GM23338 (cell line): ENCODE results near the gene FTH1. TPM values are rescaled to one million over a fixed set of nuclear protein-coding genes. Genes with fewer than 3 reads are reported as not detected.

Experiments used
- ATAC-seq: fragments of 200-7000 bp; cut with Tn5 transposase; 3 replicates; pipeline ENCODE4 v1.9.1; 2020
- DNase-seq: peaks from one replicate; pipeline ENCODE4 v3.0.0-alpha.2; 2015; ENCODE audit warnings: low spot score
- H2AFZ ChIP-seq: fragments of 200-600 bp; sonication (generic); 2 replicates; pipeline ENCODE4 v1.8.0; 2016; ENCODE audit warnings: antibody characterized with exemption, mild to moderate bottlenecking, moderate library complexity
- H3F3A ChIP-seq: fragments of 200-600 bp; sonication (generic); replicated peaks from 2 replicates; pipeline ENCODE4 v1.8.0; 2017; ENCODE audit warnings: antibody characterized with exemption, mixed run types, low read depth
- H3K27ac ChIP-seq: fragments of 200-600 bp; sonication (generic); 2 replicates; pipeline ENCODE4 v1.6.1; 2016; ENCODE audit warnings: low read depth
- H3K27me3 ChIP-seq: fragments of 200-600 bp; sonication (generic); 2 replicates; pipeline ENCODE4 v1.8.0; 2016; ENCODE audit warnings: mild to moderate bottlenecking, mixed run types, moderate library complexity; ENCODE audit not compliant: insufficient read depth
- H3K36me3 ChIP-seq: fragments of 200-600 bp; sonication (generic); 2 replicates; pipeline ENCODE4 v1.8.0; 2016; ENCODE audit warnings: mild to moderate bottlenecking; ENCODE audit not compliant: insufficient read depth
- H3K4me1 ChIP-seq: fragments of 200-600 bp; sonication (generic); 2 replicates; pipeline ENCODE4 v1.8.0; 2016; ENCODE audit warnings: mild to moderate bottlenecking, moderate library complexity; ENCODE audit not compliant: insufficient read depth
- H3K4me2 ChIP-seq: fragments of 200-600 bp; sonication (generic); 2 replicates; pipeline ENCODE4 v1.7.1; 2017; ENCODE audit warnings: mixed run types
- H3K4me3 ChIP-seq: fragments of 200-600 bp; sonication (generic); 2 replicates; pipeline ENCODE4 v1.6.1; 2016; ENCODE audit warnings: mixed run types
- H3K79me2 ChIP-seq: fragments of 200-600 bp; sonication (generic); replicated peaks from 2 replicates; pipeline ENCODE4 v1.8.0; 2017; ENCODE audit warnings: mild to moderate bottlenecking; ENCODE audit not compliant: insufficient read depth
- H3K9me2 ChIP-seq: fragments of 200-600 bp; sonication (generic); 2 replicates; pipeline ENCODE4 v1.8.0; 2017; ENCODE audit not compliant: insufficient read depth
- H4K20me1 ChIP-seq: fragments of 200-600 bp; sonication (generic); replicated peaks from 2 replicates; pipeline ENCODE4 v1.8.0; 2017; ENCODE audit warnings: mild to moderate bottlenecking; ENCODE audit not compliant: insufficient read depth
- H3K27ac Mint-ChIP-seq: 2 replicates; pipeline ENCODE4 v1.8.0; 2020; ENCODE audit warnings: inconsistent platforms, mild to moderate bottlenecking, moderate library complexity, mixed read lengths
- H3K27me3 Mint-ChIP-seq: 3 replicates; pipeline ENCODE4 v1.8.0; 2022; ENCODE audit warnings: low read depth, mild to moderate bottlenecking, moderate library complexity, mixed read lengths, inconsistent platforms; ENCODE audit not compliant: insufficient read depth, poor library complexity
- H3K36me3 Mint-ChIP-seq: 3 replicates; pipeline ENCODE4 v1.8.0; 2021; ENCODE audit warnings: low read depth, mild to moderate bottlenecking, inconsistent platforms, moderate library complexity, mixed read lengths
- H3K4me1 Mint-ChIP-seq: 3 replicates; pipeline ENCODE4 v1.8.0; 2020; ENCODE audit warnings: mild to moderate bottlenecking, inconsistent platforms, mixed read lengths
- H3K4me3 Mint-ChIP-seq: 3 replicates; pipeline ENCODE4 v1.8.0; 2021; ENCODE audit warnings: moderate library complexity, mild to moderate bottlenecking, inconsistent platforms, mixed read lengths
- H3K9me3 Mint-ChIP-seq: 3 replicates; pipeline ENCODE4 v1.8.0; 2020; ENCODE audit warnings: moderate library complexity, mild to moderate bottlenecking, inconsistent platforms, mixed read lengths
- CREB1 ChIP-seq: fragments of 250-450 bp; sonication (Bioruptor Pico); IDR thresholded peaks from 2 replicates; pipeline ENCODE4 v1.5.0; 2020; ENCODE audit warnings: low read depth, mild to moderate bottlenecking, moderate library complexity
- EZH2 ChIP-seq: fragments of 200-600 bp; sonication (generic); IDR thresholded peaks from one replicate; pipeline ENCODE4 v1.8.0; 2017; ENCODE audit warnings: antibody characterized with exemption, mild to moderate bottlenecking, low read depth; ENCODE audit not compliant: unreplicated experiment
- EZH2phosphoT487 ChIP-seq: fragments of 200-600 bp; sonication (generic); IDR thresholded peaks from one replicate; pipeline ENCODE4 v1.8.1; 2018; ENCODE audit warnings: antibody characterized with exemption; ENCODE audit not compliant: unreplicated experiment
- JUNB ChIP-seq: IDR thresholded peaks from one replicate; pipeline ENCODE4 v1.6.1; 2016; ENCODE audit warnings: antibody characterized with exemption; ENCODE audit not compliant: unreplicated experiment
- NANOG ChIP-seq: IDR thresholded peaks from 2 replicates; pipeline ENCODE4 v1.6.1; 2016; ENCODE audit warnings: antibody characterized with exemption, borderline replicate concordance
- POLR2AphosphoS5 ChIP-seq: IDR thresholded peaks from 2 replicates; pipeline ENCODE4 v1.6.1; 2016; ENCODE audit warnings: antibody characterized with exemption, low read depth
- STAT1 ChIP-seq: IDR thresholded peaks from one replicate; pipeline ENCODE4 v1.6.1; 2016; ENCODE audit warnings: antibody characterized with exemption; ENCODE audit not compliant: unreplicated experiment
- ZNF114 ChIP-seq: fragments of 250-450 bp; sonication (Bioruptor Pico); IDR thresholded peaks from 2 replicates; pipeline ENCODE4 v1.5.0; 2020; ENCODE audit warnings: mild to moderate bottlenecking, moderate library complexity
- ZNF331 ChIP-seq: fragments of 250-450 bp; sonication (Bioruptor Pico); IDR thresholded peaks from 2 replicates; pipeline ENCODE4 v1.5.0; 2020; ENCODE audit warnings: low read depth, mild to moderate bottlenecking, moderate library complexity
- polyA plus RNA-seq: library from polyadenylated mRNA; unstranded; fragments of >200 nt; fragmentation: Nextera tagmentation; extraction: Ambion mirVana; gene quantifications from 2 replicates; pipeline ENCODE4 v1.2.1, GENCODE V29; 2016
- total RNA-seq: library from RNA; depleted of rRNA; stranded (reverse); fragments of >200 nt; shearing (Covaris generic); gene quantifications from 2 replicates; pipeline ENCODE4 v1.2.3, GENCODE V29; 2014
- TF ChIP-seq, protein P1 (sequence below): IDR thresholded peaks from one replicate; pipeline ENCODE4 v1.6.1; 2018; ENCODE audit warnings: antibody characterized with exemption; ENCODE audit not compliant: unreplicated experiment
- TF ChIP-seq, protein P2 (sequence below): fragments of 250-450 bp; sonication (Bioruptor Pico); IDR thresholded peaks from 2 replicates; pipeline ENCODE4 v1.5.0; 2020; ENCODE audit warnings: mild to moderate bottlenecking, moderate library complexity
- TF ChIP-seq, protein P3 (sequence below): IDR thresholded peaks from 2 replicates; pipeline ENCODE4 v1.6.1; 2016; ENCODE audit warnings: antibody characterized with exemption
- TF ChIP-seq, protein P4 (sequence below), 2 experiments: fragments of 200-600 bp in 1 of 2; sonication (generic) in 1 of 2; conservative IDR thresholded peaks; 2 replicates each; pipeline versions ENCODE4 v1.5.1 to v1.6.1; 2016 to 2017; ENCODE audit warnings: antibody characterized with exemption in 2 of 2, low read depth in 2 of 2, mild to moderate bottlenecking in 2 of 2, moderate library complexity in 1 of 2

FTH1 gene
- total and polyA plus RNA-seq, 2 experiments from 2014 or later = 718 to 2,750 TPM

DNA sequence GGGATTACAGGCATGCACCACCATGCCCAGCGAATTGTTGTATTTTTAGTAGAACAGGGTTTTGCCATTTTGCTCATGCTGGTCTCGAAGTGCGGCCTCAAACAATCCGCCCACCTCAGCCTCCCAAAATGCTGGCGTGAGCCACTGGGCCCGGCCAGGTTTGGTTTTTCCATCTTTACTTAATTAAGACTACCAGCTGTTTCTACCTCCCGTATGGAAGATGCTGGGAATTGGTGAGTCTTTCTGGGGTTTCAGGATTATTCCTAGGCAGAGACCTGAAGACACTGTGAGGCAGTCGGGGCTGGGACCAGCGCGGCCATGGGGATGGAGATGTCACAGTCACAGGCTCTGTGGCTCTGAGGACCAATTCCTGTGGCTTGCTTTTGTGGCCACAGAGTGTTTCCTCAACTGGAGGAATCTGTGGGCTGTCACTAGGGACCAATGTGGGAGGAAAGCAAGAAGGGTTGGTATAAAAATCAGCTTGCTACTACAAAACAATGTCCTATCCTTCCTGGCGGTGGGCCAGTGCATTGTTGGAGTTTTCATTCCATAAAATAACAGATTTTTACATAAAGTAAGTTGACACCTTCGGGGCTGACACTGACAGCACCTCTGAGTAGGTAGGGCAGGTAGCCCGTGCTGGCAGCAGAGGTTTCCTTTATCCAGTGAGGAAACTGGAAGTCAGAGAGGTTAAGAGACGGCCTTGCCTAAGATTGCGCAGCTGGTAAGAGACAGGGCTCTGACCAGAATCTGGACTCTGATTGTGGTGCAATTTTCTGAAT is 8.4 kb upstream of the FTH1 start:
- H3K4me3 Mint-ChIP-seq = no peak overlapping the region
- Histone ChIP-seq H3K79me2 (no peaks in the 10 kb centered on the region), H3K36me3 (no peaks in the 10 kb centered on the region), H4K20me1 (no peaks in the 10 kb centered on the region), H3K9me2 (0 out of 2 replicates have a peak, but pooled peaks cover 3% of the 10 kb centered on the region), H3K4me1 (peaks cover 23% of the 10 kb centered on the region), H3F3A (0 out of 2 replicates have a peak, but pooled peaks cover 6% of the 10 kb centered on the region), H3K27me3 (no peaks in the 10 kb centered on the region), H3K4me3 (no peak overlapping the region), H3K4me2 (no peak overlapping the region), H2AFZ (no peak overlapping the region), H3K27ac (no peak overlapping the region)
- ATAC-seq = no peak
- no peak for DNase-seq
- H3K27me3 Mint-ChIP-seq = peaks cover 30% of the 10 kb centered on the region
- no peaks in the 10 kb centered on the region for H3K9me3 Mint-ChIP-seq
- H3K36me3 Mint-ChIP-seq = no peaks in the 10 kb centered on the region
- TF ChIP-seq POLR2AphosphoS5 (no peak), EZH2 (no peak), NANOG (no peak), ZNF114 (CRISPR knock-in tag) (no peak), JUNB (no peak), CREB1 (CRISPR knock-in tag) (no peak), ZNF331 (no peak), EZH2phosphoT487 (no peak), STAT1 (no peak)
- TF ChIP-seq, protein P1, sequence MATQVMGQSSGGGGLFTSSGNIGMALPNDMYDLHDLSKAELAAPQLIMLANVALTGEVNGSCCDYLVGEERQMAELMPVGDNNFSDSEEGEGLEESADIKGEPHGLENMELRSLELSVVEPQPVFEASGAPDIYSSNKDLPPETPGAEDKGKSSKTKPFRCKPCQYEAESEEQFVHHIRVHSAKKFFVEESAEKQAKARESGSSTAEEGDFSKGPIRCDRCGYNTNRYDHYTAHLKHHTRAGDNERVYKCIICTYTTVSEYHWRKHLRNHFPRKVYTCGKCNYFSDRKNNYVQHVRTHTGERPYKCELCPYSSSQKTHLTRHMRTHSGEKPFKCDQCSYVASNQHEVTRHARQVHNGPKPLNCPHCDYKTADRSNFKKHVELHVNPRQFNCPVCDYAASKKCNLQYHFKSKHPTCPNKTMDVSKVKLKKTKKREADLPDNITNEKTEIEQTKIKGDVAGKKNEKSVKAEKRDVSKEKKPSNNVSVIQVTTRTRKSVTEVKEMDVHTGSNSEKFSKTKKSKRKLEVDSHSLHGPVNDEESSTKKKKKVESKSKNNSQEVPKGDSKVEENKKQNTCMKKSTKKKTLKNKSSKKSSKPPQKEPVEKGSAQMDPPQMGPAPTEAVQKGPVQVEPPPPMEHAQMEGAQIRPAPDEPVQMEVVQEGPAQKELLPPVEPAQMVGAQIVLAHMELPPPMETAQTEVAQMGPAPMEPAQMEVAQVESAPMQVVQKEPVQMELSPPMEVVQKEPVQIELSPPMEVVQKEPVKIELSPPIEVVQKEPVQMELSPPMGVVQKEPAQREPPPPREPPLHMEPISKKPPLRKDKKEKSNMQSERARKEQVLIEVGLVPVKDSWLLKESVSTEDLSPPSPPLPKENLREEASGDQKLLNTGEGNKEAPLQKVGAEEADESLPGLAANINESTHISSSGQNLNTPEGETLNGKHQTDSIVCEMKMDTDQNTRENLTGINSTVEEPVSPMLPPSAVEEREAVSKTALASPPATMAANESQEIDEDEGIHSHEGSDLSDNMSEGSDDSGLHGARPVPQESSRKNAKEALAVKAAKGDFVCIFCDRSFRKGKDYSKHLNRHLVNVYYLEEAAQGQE = no peak
- TF ChIP-seq, protein P2, sequence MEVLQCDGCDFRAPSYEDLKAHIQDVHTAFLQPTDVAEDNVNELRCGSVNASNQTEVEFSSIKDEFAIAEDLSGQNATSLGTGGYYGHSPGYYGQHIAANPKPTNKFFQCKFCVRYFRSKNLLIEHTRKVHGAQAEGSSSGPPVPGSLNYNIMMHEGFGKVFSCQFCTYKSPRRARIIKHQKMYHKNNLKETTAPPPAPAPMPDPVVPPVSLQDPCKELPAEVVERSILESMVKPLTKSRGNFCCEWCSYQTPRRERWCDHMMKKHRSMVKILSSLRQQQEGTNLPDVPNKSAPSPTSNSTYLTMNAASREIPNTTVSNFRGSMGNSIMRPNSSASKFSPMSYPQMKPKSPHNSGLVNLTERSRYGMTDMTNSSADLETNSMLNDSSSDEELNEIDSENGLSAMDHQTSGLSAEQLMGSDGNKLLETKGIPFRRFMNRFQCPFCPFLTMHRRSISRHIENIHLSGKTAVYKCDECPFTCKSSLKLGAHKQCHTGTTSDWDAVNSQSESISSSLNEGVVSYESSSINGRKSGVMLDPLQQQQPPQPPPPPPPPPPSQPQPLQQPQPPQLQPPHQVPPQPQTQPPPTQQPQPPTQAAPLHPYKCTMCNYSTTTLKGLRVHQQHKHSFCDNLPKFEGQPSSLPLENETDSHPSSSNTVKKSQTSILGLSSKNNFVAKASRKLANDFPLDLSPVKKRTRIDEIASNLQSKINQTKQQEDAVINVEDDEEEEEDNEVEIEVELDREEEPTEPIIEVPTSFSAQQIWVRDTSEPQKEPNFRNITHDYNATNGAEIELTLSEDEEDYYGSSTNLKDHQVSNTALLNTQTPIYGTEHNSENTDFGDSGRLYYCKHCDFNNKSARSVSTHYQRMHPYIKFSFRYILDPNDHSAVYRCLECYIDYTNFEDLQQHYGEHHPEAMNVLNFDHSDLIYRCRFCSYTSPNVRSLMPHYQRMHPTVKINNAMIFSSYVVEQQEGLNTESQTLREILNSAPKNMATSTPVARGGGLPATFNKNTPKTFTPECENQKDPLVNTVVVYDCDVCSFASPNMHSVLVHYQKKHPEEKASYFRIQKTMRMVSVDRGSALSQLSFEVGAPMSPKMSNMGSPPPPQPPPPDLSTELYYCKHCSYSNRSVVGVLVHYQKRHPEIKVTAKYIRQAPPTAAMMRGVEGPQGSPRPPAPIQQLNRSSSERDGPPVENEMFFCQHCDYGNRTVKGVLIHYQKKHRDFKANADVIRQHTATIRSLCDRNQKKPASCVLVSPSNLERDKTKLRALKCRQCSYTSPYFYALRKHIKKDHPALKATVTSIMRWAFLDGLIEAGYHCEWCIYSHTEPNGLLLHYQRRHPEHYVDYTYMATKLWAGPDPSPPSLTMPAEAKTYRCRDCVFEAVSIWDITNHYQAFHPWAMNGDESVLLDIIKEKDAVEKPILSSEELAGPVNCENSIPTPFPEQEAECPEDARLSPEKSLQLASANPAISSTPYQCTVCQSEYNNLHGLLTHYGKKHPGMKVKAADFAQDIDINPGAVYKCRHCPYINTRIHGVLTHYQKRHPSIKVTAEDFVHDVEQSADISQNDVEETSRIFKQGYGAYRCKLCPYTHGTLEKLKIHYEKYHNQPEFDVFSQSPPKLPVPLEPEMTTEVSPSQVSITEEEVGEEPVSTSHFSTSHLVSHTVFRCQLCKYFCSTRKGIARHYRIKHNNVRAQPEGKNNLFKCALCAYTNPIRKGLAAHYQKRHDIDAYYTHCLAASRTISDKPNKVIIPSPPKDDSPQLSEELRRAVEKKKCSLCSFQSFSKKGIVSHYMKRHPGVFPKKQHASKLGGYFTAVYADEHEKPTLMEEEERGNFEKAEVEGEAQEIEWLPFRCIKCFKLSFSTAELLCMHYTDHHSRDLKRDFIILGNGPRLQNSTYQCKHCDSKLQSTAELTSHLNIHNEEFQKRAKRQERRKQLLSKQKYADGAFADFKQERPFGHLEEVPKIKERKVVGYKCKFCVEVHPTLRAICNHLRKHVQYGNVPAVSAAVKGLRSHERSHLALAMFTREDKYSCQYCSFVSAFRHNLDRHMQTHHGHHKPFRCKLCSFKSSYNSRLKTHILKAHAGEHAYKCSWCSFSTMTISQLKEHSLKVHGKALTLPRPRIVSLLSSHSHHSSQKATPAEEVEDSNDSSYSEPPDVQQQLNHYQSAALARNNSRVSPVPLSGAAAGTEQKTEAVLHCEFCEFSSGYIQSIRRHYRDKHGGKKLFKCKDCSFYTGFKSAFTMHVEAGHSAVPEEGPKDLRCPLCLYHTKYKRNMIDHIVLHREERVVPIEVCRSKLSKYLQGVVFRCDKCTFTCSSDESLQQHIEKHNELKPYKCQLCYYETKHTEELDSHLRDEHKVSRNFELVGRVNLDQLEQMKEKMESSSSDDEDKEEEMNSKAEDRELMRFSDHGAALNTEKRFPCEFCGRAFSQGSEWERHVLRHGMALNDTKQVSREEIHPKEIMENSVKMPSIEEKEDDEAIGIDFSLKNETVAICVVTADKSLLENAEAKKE = no peak
- TF ChIP-seq, protein P3, sequence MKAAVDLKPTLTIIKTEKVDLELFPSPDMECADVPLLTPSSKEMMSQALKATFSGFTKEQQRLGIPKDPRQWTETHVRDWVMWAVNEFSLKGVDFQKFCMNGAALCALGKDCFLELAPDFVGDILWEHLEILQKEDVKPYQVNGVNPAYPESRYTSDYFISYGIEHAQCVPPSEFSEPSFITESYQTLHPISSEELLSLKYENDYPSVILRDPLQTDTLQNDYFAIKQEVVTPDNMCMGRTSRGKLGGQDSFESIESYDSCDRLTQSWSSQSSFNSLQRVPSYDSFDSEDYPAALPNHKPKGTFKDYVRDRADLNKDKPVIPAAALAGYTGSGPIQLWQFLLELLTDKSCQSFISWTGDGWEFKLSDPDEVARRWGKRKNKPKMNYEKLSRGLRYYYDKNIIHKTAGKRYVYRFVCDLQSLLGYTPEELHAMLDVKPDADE = no peak
- TF ChIP-seq, protein P4, sequence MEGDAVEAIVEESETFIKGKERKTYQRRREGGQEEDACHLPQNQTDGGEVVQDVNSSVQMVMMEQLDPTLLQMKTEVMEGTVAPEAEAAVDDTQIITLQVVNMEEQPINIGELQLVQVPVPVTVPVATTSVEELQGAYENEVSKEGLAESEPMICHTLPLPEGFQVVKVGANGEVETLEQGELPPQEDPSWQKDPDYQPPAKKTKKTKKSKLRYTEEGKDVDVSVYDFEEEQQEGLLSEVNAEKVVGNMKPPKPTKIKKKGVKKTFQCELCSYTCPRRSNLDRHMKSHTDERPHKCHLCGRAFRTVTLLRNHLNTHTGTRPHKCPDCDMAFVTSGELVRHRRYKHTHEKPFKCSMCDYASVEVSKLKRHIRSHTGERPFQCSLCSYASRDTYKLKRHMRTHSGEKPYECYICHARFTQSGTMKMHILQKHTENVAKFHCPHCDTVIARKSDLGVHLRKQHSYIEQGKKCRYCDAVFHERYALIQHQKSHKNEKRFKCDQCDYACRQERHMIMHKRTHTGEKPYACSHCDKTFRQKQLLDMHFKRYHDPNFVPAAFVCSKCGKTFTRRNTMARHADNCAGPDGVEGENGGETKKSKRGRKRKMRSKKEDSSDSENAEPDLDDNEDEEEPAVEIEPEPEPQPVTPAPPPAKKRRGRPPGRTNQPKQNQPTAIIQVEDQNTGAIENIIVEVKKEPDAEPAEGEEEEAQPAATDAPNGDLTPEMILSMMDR (conservative IDR thresholded peaks at IDR 0.05; ENCODE audit: low read depth in 2 of 2) = no peak
- H3K4me1 Mint-ChIP-seq = peaks cover 30% of the 10 kb centered on the region
- H3K27ac Mint-ChIP-seq = no peak overlapping the region
